ENCODE measurements around the gene LIPG. TPM values are rescaled to one million over a fixed set of nuclear protein-coding genes. Genes with fewer than 3 reads are reported as not detected.

The LIPG gene
- total and polyA plus RNA-seq, 2 experiments from 2014 or later = 43.4 to 85.2 TPM

- Histone ChIP-seq H3K4me2 (no peak overlapping the region), H4K20me1 (ENCODE audit: insufficient read depth, poor library complexity, severe bottlenecking) (no peaks in the 10 kb centered on the region), H3K9me3 (ENCODE audit: low read depth) (no peaks in the 10 kb centered on the region), H3K9me2 (replicated peaks; ENCODE audit: insufficient read depth) (no peaks in the 10 kb centered on the region), H3K79me2 (no peaks in the 10 kb centered on the region), H3K4me1 (ENCODE audit: insufficient read depth) (no peaks in the 10 kb centered on the region), H3K4me3 (no peak overlapping the region), H3K27ac (no peak overlapping the region), H3K27me3 (no peaks in the 10 kb centered on the region), H2AFZ (no peak overlapping the region), H3K36me3 (replicated peaks; ENCODE audit: insufficient read depth, low read depth) (no peaks in the 10 kb centered on the region)
- no peak for DNase-seq (ENCODE audit: low spot score)
- no peak for TF ChIP-seq CTCF (IDR thresholded peaks at IDR 0.05; ENCODE audit: poor library complexity)
- TF ChIP-seq EZH2 (IDR thresholded peaks at IDR 0.05; ENCODE audit: borderline replicate concordance) = no peak
- no peak for TF ChIP-seq EZH2phosphoT487 (IDR thresholded peaks at IDR 0.05; ENCODE audit: low read depth, severe bottlenecking, unreplicated experiment)
- 86% methylated on average over 8 of the region's 8 CpGs for WGBS (ENCODE audit: low lambda C conversion rate, missing lambda C conversion rate)
Observed at GRCh38 chr18:49626842-49627467, 65.1 kb downstream of the LIPG start.

DNA sequence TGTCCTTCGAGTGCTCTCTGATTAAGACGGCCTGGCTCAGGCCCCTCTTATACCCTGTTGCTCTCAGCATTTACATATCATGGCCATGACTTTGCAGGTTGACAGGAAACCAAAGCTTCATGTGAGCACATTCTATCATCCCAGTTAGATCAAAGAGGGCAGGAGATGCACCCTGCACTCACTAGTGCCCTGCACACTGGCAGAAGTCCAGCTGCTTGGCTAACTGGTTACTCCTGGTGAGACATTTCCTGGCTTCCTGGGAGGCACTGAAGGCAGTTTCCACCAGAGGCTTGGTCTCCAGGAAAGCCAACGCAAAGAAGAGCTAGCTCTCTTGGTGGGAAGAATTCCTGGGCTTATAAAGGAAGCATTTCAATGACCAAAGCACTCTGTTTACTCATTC lies 66.3 kb downstream of the LIPG start:
- Histone ChIP-seq H2AFZ (no peak overlapping the region), H3K9me2 (replicated peaks; ENCODE audit: insufficient read depth) (no peaks in the 10 kb centered on the region), H3K36me3 (replicated peaks; ENCODE audit: insufficient read depth, low read depth) (no peaks in the 10 kb centered on the region), H3K79me2 (no peaks in the 10 kb centered on the region), H3K4me1 (ENCODE audit: insufficient read depth) (no peaks in the 10 kb centered on the region), H4K20me1 (ENCODE audit: insufficient read depth, poor library complexity, severe bottlenecking) (no peaks in the 10 kb centered on the region), H3K27me3 (no peaks in the 10 kb centered on the region), H3K4me3 (no peak overlapping the region), H3K9me3 (ENCODE audit: low read depth) (no peaks in the 10 kb centered on the region), H3K4me2 (no peak overlapping the region), H3K27ac (no peak overlapping the region)
- DNase-seq (ENCODE audit: low spot score) = no peak
- no peak for TF ChIP-seq EZH2phosphoT487 (IDR thresholded peaks at IDR 0.05; ENCODE audit: low read depth, severe bottlenecking, unreplicated experiment)
- 88% methylated on average over 3 of the region's 3 CpGs for WGBS (ENCODE audit: low lambda C conversion rate, missing lambda C conversion rate)

GRCh38 chr18:49628881-49629795 lies 67.3 kb downstream of the LIPG start:
- 89% methylated on average over 16 of the region's 16 CpGs for WGBS (ENCODE audit: low lambda C conversion rate, missing lambda C conversion rate)
- H3K27me3 ChIP-seq = no peaks in the 10 kb centered on the region
- TF ChIP-seq EZH2phosphoT487 (IDR thresholded peaks at IDR 0.05; ENCODE audit: low read depth, severe bottlenecking, unreplicated experiment) (no peak), CTCF (IDR thresholded peaks at IDR 0.05; ENCODE audit: poor library complexity) (peak; percentile 24)
- H3K4me1 ChIP-seq (ENCODE audit: insufficient read depth) = no peaks in the 10 kb centered on the region
- no peak overlapping the region for H3K4me3 ChIP-seq
- H3K9me3 ChIP-seq (ENCODE audit: low read depth) = no peaks in the 10 kb centered on the region
- H3K79me2 ChIP-seq = no peaks in the 10 kb centered on the region
- H2AFZ ChIP-seq = no peak overlapping the region
- no peaks in the 10 kb centered on the region for H3K36me3 ChIP-seq (replicated peaks; ENCODE audit: insufficient read depth, low read depth)
- DNase-seq (ENCODE audit: low spot score) = no peak
- H3K27ac ChIP-seq = no peak overlapping the region
- no peak overlapping the region for H3K4me2 ChIP-seq
- H3K9me2 ChIP-seq (replicated peaks; ENCODE audit: insufficient read depth) = no peaks in the 10 kb centered on the region
- H4K20me1 ChIP-seq (ENCODE audit: insufficient read depth, poor library complexity, severe bottlenecking) = no peaks in the 10 kb centered on the region

DNA sequence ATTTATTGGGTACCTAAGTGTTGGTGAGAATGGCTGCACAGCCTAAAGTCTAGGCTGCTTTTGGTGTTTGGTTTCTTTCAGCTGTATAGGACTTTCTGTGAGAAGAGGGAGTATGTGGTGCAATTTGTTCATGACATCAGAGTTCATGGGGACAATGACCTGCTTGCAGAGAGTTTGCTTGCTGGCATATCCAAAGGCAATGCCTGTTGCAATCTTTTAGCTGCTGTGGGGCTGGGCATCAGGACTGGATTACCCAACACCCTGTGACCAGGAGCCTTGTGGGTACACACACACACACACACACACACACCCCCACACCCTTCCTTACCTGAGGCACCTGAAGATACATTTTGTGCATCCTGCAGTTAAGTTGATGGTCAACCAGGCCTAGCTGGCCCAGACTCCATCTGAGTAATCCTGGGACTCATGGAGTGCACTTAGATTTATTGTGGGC lies 68.4 kb downstream of the LIPG start:
- H3K4me3 ChIP-seq = no peak overlapping the region
- no peak overlapping the region for H3K4me2 ChIP-seq
- H3K27me3 ChIP-seq = no peaks in the 10 kb centered on the region
- H3K27ac ChIP-seq = peak overlapping the region; percentile 83
- no peaks in the 10 kb centered on the region for H3K79me2 ChIP-seq
- TF ChIP-seq EZH2phosphoT487 (IDR thresholded peaks at IDR 0.05; ENCODE audit: low read depth, severe bottlenecking, unreplicated experiment) (no peak), CTCF (IDR thresholded peaks at IDR 0.05; ENCODE audit: poor library complexity) (no peak), EZH2 (IDR thresholded peaks at IDR 0.05; ENCODE audit: borderline replicate concordance) (no peak)
- DNase-seq (ENCODE audit: low spot score) = peak; percentile 65
- no peaks in the 10 kb centered on the region for H3K9me2 ChIP-seq (replicated peaks; ENCODE audit: insufficient read depth)
- H2AFZ ChIP-seq = no peak overlapping the region
- no peaks in the 10 kb centered on the region for H3K36me3 ChIP-seq (replicated peaks; ENCODE audit: insufficient read depth, low read depth)
- H4K20me1 ChIP-seq (ENCODE audit: insufficient read depth, poor library complexity, severe bottlenecking) = no peaks in the 10 kb centered on the region
- H3K9me3 ChIP-seq (ENCODE audit: low read depth) = no peaks in the 10 kb centered on the region
- no peaks in the 10 kb centered on the region for H3K4me1 ChIP-seq (ENCODE audit: insufficient read depth)
